ENCODE measurements around the gene LMOD3. TPM values are rescaled to one million over a fixed set of nuclear protein-coding genes. Genes with fewer than 3 reads are reported as not detected.

Gene LMOD3
- polyA plus RNA-seq, 4 donors = 0.09 to 0.31 (median 0.27) TPM; not detected in 1

- H3K36me3 ChIP-seq (ENCODE audit: control insufficient read depth in 3 of 3, insufficient read depth in 2 of 3, low read depth in 1 of 3, low read length in 3 of 3) = no peaks in the 10 kb centered on the region
- no peak overlapping the region for H3K27ac ChIP-seq (ENCODE audit: low read depth in 1 of 3, low read length in 2 of 3)
- H3K9me3 ChIP-seq (ENCODE audit: control insufficient read depth in 2 of 2, insufficient read depth in 1 of 2, low read depth in 1 of 2, low read length in 1 of 2) = no peaks in the 10 kb centered on the region
- H3K27me3 ChIP-seq (ENCODE audit: control insufficient read depth in 3 of 3, insufficient read depth in 3 of 3, low read length in 3 of 3) = no peaks in the 10 kb centered on the region
- DNase-seq (no peak), FAIRE-seq (no peak)
- H3K4me1 ChIP-seq (ENCODE audit: control insufficient read depth in 3 of 3, insufficient read depth in 2 of 3, low read depth in 1 of 3, low read length in 2 of 3) = no peaks in the 10 kb centered on the region
- H3K4me3 ChIP-seq (ENCODE audit: low read depth in 1 of 3, low read length in 3 of 3) = no peak overlapping the region
- 73 to 89% (median 75%) methylated on average over 2 of the region's 2 CpGs for WGBS, 3 donors
Observed at GRCh38 chr3:69160107-69160506, 37.7 kb upstream of the LMOD3 start.

GRCh38 chr3:69149586-69149985 is 27.2 kb upstream of the LMOD3 start:
- Histone ChIP-seq H3K36me3 (ENCODE audit: control insufficient read depth in 3 of 3, insufficient read depth in 2 of 3, low read depth in 1 of 3, low read length in 3 of 3) (no peaks in the 10 kb centered on the region), H3K4me3 (ENCODE audit: low read depth in 1 of 3, low read length in 3 of 3) (no peak overlapping the region), H3K27ac (ENCODE audit: low read depth in 1 of 3, low read length in 2 of 3) (no peak overlapping the region), H3K4me1 (ENCODE audit: control insufficient read depth in 3 of 3, insufficient read depth in 2 of 3, low read depth in 1 of 3, low read length in 2 of 3) (no peaks in the 10 kb centered on the region), H3K9me3 (ENCODE audit: control insufficient read depth in 2 of 2, insufficient read depth in 1 of 2, low read depth in 1 of 2, low read length in 1 of 2) (no peaks in the 10 kb centered on the region), H3K27me3 (ENCODE audit: control insufficient read depth in 3 of 3, insufficient read depth in 3 of 3, low read length in 3 of 3) (no peaks in the 10 kb centered on the region)
- DNase-seq (no peak), FAIRE-seq (no peak)
- 88 to 94% (median 92%) methylated on average over 3 of the region's 3 CpGs for WGBS, 3 donors

DNA sequence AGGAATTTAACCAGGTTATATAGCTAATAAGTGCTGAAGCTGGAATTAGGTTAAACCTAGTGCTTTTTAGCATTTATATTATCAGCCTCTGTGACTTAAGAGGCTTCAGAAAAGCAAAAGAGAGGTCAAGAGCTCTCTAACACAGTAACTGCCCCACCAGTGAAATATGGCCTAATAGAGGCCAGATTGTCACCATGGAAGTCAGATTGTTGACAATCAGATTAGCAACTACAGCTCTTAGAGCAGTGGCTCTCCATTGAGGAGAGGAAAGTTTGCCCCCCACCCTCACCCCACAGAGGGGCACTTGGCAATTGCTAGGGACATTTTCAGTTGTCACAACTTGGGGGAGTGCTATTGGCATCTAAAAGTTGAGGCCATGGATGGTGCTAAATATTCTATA is 23.3 kb upstream of the LMOD3 start:
- no peaks in the 10 kb centered on the region for H3K36me3 ChIP-seq (ENCODE audit: control insufficient read depth in 3 of 3, insufficient read depth in 2 of 3, low read depth in 1 of 3, low read length in 3 of 3)
- no peaks in the 10 kb centered on the region for H3K9me3 ChIP-seq (ENCODE audit: control insufficient read depth in 2 of 2, insufficient read depth in 1 of 2, low read depth in 1 of 2, low read length in 1 of 2)
- H3K4me1 ChIP-seq (ENCODE audit: control insufficient read depth in 3 of 3, insufficient read depth in 2 of 3, low read depth in 1 of 3, low read length in 2 of 3) = no peaks in the 10 kb centered on the region
- DNase-seq (no peak), FAIRE-seq (no peak)
- no peaks in the 10 kb centered on the region for H3K27me3 ChIP-seq (ENCODE audit: control insufficient read depth in 3 of 3, insufficient read depth in 3 of 3, low read length in 3 of 3)
- H3K4me3 ChIP-seq (ENCODE audit: low read depth in 1 of 3, low read length in 3 of 3) = no peak overlapping the region
- H3K27ac ChIP-seq (ENCODE audit: low read depth in 1 of 3, low read length in 2 of 3) = no peak overlapping the region

GRCh38 chr3:69144631-69145245 is 22.3 kb upstream of the LMOD3 start:
- Histone ChIP-seq H3K27ac (ENCODE audit: low read depth in 1 of 3, low read length in 2 of 3) (no peak overlapping the region), H3K36me3 (ENCODE audit: control insufficient read depth in 3 of 3, insufficient read depth in 2 of 3, low read depth in 1 of 3, low read length in 3 of 3) (no peaks in the 10 kb centered on the region), H3K4me1 (ENCODE audit: control insufficient read depth in 3 of 3, insufficient read depth in 2 of 3, low read depth in 1 of 3, low read length in 2 of 3) (no peaks in the 10 kb centered on the region), H3K9me3 (ENCODE audit: control insufficient read depth in 2 of 2, insufficient read depth in 1 of 2, low read depth in 1 of 2, low read length in 1 of 2) (no peaks in the 10 kb centered on the region), H3K4me3 (ENCODE audit: low read depth in 1 of 3, low read length in 3 of 3) (no peak overlapping the region), H3K27me3 (ENCODE audit: control insufficient read depth in 3 of 3, insufficient read depth in 3 of 3, low read length in 3 of 3) (peaks cover 0 to 4% (median 0%) of the 10 kb centered on the region in 3 donors)
- DNase-seq (no peak), FAIRE-seq (no peak)
- 72 to 81% (median 80%) methylated on average over 3 of the region's 3 CpGs for WGBS, 3 donors

DNA sequence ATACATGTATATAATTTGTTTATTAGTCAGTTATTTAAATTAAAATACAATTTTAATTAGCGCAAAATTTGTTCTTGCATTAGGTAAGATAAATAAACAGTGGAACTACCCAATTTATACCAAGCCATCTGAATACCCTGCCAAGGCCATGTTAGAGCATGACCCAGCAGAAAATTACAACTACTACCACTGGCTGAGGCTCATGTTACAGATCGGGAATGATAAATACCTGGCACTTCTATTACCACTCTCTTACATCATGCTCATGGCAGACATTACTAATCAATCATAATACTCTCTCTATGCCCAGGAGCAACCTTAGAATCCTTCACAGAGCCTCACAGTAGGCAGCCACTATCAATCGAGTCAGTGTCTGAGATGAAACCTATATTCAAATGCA is 21.2 kb upstream of the LMOD3 start:
- DNase-seq (no peak), FAIRE-seq (no peak)
- peaks cover 0 to 4% (median 0%) of the 10 kb centered on the region in 3 donors for H3K27me3 ChIP-seq (ENCODE audit: control insufficient read depth in 3 of 3, insufficient read depth in 3 of 3, low read length in 3 of 3)
- H3K4me3 ChIP-seq (ENCODE audit: low read depth in 1 of 3, low read length in 3 of 3) = no peak overlapping the region
- H3K27ac ChIP-seq (ENCODE audit: low read depth in 1 of 3, low read length in 2 of 3) = no peak overlapping the region
- no peaks in the 10 kb centered on the region for H3K9me3 ChIP-seq (ENCODE audit: control insufficient read depth in 2 of 2, insufficient read depth in 1 of 2, low read depth in 1 of 2, low read length in 1 of 2)
- no peaks in the 10 kb centered on the region for H3K4me1 ChIP-seq (ENCODE audit: control insufficient read depth in 3 of 3, insufficient read depth in 2 of 3, low read depth in 1 of 3, low read length in 2 of 3)
- 83 to 91% (median 85%) methylated on average over 3 of the region's 3 CpGs for WGBS, 3 donors
- no peaks in the 10 kb centered on the region for H3K36me3 ChIP-seq (ENCODE audit: control insufficient read depth in 3 of 3, insufficient read depth in 2 of 3, low read depth in 1 of 3, low read length in 3 of 3)

DNA sequence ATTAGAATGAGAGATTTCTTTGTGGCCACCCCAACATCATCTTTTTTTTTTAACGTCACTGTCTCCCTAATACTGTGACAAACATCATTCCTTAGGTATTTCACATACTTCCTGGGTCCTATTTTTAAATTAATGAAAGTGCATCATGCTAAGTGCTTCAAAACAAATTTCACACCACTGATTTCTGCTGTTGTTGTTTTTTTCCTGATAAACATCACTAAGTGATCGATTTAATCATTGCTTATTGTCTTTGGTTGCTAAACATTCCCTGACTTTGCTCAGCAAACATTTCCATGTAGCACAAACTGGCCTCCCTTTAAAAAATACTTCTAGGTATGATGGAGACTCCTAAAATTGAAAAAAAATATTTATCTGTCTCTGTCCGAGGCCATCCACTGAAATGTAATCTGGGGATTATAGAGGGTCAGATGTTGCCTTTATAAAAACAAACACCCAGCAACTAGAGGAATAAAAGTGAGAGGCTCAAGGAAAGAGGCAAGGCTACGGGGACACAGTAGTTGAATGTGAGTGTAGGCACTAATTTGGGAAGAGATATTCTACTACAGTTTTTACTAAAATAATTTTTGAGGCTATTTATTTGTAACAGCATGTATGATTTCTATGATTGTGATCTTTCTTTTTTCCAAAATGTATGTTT is 20.5 kb upstream of the LMOD3 start:
- Histone ChIP-seq H3K4me1 (ENCODE audit: control insufficient read depth in 3 of 3, insufficient read depth in 2 of 3, low read depth in 1 of 3, low read length in 2 of 3) (no peaks in the 10 kb centered on the region), H3K27me3 (ENCODE audit: control insufficient read depth in 3 of 3, insufficient read depth in 3 of 3, low read length in 3 of 3) (peaks cover 0 to 4% (median 0%) of the 10 kb centered on the region in 3 donors), H3K27ac (ENCODE audit: low read depth in 1 of 3, low read length in 2 of 3) (no peak overlapping the region), H3K9me3 (ENCODE audit: control insufficient read depth in 2 of 2, insufficient read depth in 1 of 2, low read depth in 1 of 2, low read length in 1 of 2) (no peaks in the 10 kb centered on the region), H3K4me3 (ENCODE audit: low read depth in 1 of 3, low read length in 3 of 3) (no peak overlapping the region), H3K36me3 (ENCODE audit: control insufficient read depth in 3 of 3, insufficient read depth in 2 of 3, low read depth in 1 of 3, low read length in 3 of 3) (no peaks in the 10 kb centered on the region)
- no peak for FAIRE-seq
- no peak for DNase-seq
- WGBS, 3 donors = 73 to 76% (median 74%) methylated on average over 4 of the region's 4 CpGs

DNA sequence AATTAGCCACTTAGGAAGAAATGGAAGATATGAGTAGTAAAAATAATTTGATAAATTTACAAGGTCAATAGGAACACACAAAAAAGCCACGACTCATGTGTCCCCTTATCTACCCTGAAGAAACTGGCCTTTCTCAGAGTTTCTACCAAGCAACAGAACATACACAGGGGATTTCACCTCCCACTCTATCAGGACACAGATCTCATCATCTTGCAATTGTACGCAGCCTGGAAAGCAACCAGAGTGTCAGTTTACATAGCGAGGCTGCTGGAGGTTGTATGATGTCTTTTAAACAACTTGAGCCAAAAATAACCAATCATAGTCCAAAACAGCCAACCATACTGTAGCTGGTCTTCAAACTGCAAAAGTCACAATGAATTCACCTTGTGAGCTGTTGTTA is 19.7 kb upstream of the LMOD3 start:
- H3K27me3 ChIP-seq (ENCODE audit: control insufficient read depth in 3 of 3, insufficient read depth in 3 of 3, low read length in 3 of 3) = peaks cover 0 to 4% (median 0%) of the 10 kb centered on the region in 3 donors
- H3K4me3 ChIP-seq (ENCODE audit: low read depth in 1 of 3, low read length in 3 of 3) = no peak overlapping the region
- H3K36me3 ChIP-seq (ENCODE audit: control insufficient read depth in 3 of 3, insufficient read depth in 2 of 3, low read depth in 1 of 3, low read length in 3 of 3) = no peaks in the 10 kb centered on the region
- no peaks in the 10 kb centered on the region for H3K4me1 ChIP-seq (ENCODE audit: control insufficient read depth in 3 of 3, insufficient read depth in 2 of 3, low read depth in 1 of 3, low read length in 2 of 3)
- DNase-seq (no peak), FAIRE-seq (no peak)
- 45 to 58% (median 57%) methylated on average over 3 of the region's 3 CpGs for WGBS, 3 donors
- H3K27ac ChIP-seq (ENCODE audit: low read depth in 1 of 3, low read length in 2 of 3) = no peak overlapping the region
- H3K9me3 ChIP-seq (ENCODE audit: control insufficient read depth in 2 of 2, insufficient read depth in 1 of 2, low read depth in 1 of 2, low read length in 1 of 2) = no peaks in the 10 kb centered on the region

DNA sequence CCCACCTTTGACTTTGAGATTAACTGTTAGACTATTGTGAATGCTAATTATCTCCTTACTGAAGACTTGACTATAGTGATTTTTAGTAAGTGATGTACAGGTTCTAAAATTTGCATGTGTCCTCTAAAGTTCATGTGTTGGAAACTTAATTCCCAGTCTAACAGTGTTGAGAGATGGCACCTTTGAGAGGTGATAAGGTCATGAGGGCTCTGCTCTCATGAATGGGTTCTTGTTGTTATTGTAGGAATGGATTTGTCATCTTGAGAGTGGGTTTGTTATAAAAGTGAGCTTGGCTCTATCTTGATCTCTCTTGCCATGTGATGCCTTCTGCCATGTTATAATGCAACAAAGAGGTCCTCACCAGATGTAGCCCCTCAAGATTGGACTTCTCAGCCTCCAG is 18.9 kb upstream of the LMOD3 start:
- DNase-seq = no peak
- H3K36me3 ChIP-seq (ENCODE audit: control insufficient read depth in 3 of 3, insufficient read depth in 2 of 3, low read depth in 1 of 3, low read length in 3 of 3) = no peaks in the 10 kb centered on the region
- no peak for FAIRE-seq

DNA sequence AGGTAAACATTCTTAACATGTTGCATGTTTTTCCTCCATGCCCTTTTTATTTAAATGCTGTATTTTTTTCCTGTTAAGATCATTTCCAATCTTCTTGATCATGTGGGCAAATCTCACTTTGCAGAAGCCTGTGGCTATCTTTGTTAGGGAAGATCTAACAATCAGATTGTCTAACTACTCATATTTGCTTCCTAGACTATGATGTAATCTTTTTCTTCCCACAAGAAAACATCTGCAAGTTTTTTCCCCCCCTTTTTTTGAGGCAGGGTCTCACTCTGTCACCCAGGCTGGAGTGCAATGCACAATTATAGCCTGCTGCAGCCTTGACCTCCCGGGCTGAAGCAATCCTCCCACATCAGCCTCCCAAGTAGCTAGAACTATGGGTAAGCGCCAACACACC is 15.0 kb upstream of the LMOD3 start:
- no peak overlapping the region for H3K27ac ChIP-seq (ENCODE audit: low read depth in 1 of 3, low read length in 2 of 3)
- WGBS, 3 donors = 86 to 94% (median 93%) methylated on average over 2 of the region's 2 CpGs
- no peaks in the 10 kb centered on the region for H3K9me3 ChIP-seq (ENCODE audit: control insufficient read depth in 2 of 2, insufficient read depth in 1 of 2, low read depth in 1 of 2, low read length in 1 of 2)
- DNase-seq (no peak), FAIRE-seq (no peak)
- no peaks in the 10 kb centered on the region for H3K4me1 ChIP-seq (ENCODE audit: control insufficient read depth in 3 of 3, insufficient read depth in 2 of 3, low read depth in 1 of 3, low read length in 2 of 3)
- no peak overlapping the region for H3K4me3 ChIP-seq (ENCODE audit: low read depth in 1 of 3, low read length in 3 of 3)
- H3K36me3 ChIP-seq (ENCODE audit: control insufficient read depth in 3 of 3, insufficient read depth in 2 of 3, low read depth in 1 of 3, low read length in 3 of 3) = no peaks in the 10 kb centered on the region
- peaks cover 0 to 4% (median 0%) of the 10 kb centered on the region in 3 donors for H3K27me3 ChIP-seq (ENCODE audit: control insufficient read depth in 3 of 3, insufficient read depth in 3 of 3, low read length in 3 of 3)

More for the DNA sequence above, 18.9 kb upstream of the LMOD3 start:
- Histone ChIP-seq H3K4me1 (ENCODE audit: control insufficient read depth in 3 of 3, insufficient read depth in 2 of 3, low read depth in 1 of 3, low read length in 2 of 3) (no peaks in the 10 kb centered on the region), H3K9me3 (ENCODE audit: control insufficient read depth in 2 of 2, insufficient read depth in 1 of 2, low read depth in 1 of 2, low read length in 1 of 2) (no peaks in the 10 kb centered on the region), H3K4me3 (ENCODE audit: low read depth in 1 of 3, low read length in 3 of 3) (no peak overlapping the region), H3K27ac (ENCODE audit: low read depth in 1 of 3, low read length in 2 of 3) (no peak overlapping the region), H3K27me3 (ENCODE audit: control insufficient read depth in 3 of 3, insufficient read depth in 3 of 3, low read length in 3 of 3) (peaks cover 0 to 4% (median 0%) of the 10 kb centered on the region in 3 donors)

All from small intestine (tissue), 7 donors.